ENCODE results near the gene POLR1A.
"Not testable (repeated sequence)": the region's sequence is repeated elsewhere in the genome, so short reads cannot be mapped to it uniquely, and the experiment has no call there.

The POLR1A gene

DNA sequence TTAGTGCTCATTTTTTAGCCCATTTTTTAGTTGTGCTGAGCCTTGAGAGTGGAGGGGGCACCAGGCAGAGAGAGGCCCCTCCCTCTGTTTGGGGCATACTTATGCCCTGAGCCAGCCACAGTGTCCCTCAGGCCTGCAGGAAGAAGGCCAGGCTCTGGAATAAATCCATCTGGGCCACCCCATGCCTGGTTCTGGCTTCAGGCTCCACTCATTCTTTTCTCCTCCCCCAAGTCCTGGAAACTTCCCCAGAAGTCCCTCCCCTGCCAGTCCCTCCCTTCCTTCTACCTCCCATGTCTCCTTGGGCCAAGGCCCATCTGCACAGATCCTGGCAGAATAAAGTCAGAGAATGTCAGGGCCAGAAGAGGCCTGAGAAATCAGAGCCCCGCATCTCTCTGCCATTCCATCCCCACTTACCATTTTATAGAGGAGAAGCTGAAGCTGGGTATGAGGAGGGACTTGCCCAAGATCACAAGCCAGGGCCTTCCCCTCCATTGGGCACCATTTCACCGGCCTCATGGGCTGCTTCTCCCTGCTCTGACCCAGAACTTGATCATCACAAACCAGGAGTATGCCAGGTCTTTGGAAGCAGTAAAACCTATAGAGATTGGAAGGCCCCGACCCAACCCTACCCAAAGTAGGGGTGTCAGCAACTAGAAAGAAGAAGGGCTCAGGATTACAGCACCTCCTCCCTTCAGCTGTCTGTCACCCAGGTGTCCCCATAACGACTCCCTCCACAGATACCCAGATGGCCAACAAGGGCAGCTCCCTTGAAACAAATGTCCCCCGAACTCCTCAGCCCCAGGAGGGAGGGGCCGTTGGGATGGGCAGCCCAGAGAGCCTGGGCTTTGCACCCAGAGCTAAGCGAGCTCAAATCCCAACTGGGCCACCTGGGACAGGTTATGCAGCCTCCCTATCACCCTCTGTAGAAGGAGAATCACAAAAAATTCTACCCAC lies 108.4 kb downstream of the POLR1A start:
- no peak for ATAC-seq

DNA sequence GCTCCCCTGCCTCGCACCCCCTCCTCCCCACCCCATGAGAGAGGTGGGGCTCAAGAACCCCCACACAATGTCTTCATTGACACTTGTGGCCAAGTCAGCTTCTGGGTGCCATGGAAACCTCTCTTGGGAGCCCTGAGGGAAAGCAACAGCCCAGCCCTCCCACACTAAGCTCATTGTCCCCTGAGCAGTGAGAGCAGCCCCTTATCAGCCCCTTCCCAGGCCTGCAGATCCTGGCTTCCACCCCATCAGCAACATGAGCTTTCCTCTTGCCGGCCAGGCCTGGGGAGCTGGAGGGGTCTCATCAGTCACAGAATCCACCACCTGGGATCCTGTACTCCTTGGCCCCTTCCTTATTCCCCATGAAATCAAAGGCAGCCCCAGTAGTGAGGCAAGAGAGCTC lies 109.1 kb downstream of the POLR1A start:
- no peak for ATAC-seq

DNA sequence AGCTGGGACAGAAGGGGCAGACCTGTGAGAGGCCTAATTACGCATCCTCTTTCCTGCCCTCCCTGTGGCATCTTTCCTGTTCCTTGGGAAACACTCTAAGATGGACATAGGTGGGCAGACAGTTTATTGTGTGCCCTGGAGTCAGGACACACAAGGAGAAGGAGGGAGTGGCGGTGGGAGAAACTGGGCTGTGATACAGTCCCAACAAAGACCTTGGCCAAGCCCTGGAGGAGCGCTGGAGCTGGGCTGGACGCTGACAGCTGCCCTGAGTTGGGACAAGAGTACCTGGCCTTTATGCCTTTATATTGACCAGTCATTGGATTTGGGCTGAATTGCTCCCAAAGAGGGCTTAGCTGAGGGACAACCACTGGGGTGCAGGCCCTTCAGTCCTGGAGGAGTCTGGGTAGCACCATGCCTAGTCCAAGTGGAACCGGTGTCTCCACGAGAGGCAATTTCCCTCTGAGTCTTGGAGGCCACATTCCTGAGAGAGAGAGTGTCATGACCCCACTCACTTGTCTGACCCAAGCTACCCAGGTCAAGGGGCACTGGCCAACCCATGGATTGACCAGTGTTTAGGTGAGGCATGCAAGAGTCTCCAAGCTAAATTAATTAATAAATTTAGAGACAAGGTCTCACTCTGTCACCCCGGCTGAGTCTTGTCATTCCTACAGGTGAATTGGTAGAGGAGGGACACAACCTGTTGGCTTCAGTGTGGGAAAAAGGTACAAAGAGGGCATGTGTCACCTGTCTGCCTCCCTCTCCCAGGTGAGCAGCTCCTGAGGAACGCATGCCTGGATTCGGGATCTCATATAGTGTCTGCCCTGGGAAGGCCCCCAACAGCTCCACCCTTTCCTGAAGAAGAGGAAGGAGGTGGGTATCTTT lies 109.8 kb downstream of the POLR1A start:
- no peak for ATAC-seq

DNA sequence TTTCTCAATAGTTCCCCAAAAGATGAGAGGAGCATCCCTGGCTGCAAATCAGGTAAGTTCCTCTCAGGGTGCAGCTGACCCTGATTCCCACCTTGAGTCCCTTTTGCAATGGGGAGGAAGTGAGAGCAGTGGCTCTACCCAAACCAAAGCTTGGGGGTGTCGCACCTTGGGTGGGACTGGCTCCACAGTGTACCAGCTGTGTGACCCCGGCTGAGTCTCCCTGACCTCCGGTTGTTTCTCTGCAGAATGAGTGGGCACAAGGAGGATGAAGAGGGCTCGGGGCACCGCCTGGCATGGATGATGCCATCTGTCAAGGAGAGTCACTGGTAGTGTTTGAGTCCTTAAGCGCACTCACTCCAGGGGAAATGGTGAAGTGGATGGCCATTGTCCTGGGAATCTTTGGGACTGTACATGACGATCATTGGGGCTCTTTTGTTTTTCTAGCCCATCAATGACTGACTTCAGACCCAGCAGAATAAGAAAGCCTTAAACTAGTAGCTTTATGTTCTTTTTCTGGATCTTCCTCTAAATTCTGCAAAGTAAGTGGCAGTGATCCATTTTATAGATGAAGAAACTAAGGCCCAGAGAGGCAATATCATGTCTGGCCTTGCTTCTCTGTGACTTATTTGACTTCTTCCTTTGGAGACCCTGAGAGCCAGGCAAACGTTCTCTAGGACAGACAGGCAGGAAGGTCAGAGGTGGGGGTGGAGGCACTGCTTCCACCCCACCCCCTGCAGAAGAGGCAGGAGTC lies 110.6 kb downstream of the POLR1A start:
- ATAC-seq: no peak

DNA sequence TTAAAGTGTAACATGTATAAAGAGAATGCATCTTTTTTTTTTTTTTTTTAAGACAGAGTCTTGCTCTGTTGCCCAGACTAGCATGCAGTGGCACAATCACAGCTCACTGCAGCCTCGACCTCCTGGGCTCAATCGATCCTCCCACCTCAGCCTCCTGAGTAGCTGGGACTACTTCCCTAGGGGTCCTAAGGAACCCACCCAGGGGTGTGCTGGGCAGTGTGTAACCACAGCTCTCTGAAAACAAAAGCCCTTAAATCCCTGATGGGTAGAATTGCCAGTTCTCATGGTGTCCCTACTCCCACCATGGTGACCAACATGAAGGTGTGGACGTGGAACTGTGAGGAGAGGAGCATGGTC lies 111.3 kb downstream of the POLR1A start:
- peak; percentile 8 to 17 for ATAC-seq

DNA sequence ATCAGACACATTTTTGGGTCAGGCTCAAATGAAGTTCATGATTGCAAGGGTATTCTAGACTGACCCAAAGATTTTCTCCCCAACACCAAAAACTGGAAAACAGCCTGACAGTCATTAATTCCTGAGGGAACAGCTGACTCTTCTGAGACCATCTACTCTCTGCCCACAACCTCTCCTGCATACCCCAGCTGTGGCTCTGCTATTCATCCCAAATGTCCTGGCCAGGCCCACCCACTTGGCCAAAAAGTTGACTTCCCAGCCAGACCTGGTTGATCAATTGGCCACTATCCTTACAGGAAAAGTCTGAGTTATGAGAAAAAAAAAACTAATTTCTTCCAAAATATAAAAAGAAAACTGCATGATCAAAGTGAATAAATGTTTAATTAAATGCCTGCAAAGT lies 113.1 kb downstream of the POLR1A start:
- no peak for ATAC-seq

DNA sequence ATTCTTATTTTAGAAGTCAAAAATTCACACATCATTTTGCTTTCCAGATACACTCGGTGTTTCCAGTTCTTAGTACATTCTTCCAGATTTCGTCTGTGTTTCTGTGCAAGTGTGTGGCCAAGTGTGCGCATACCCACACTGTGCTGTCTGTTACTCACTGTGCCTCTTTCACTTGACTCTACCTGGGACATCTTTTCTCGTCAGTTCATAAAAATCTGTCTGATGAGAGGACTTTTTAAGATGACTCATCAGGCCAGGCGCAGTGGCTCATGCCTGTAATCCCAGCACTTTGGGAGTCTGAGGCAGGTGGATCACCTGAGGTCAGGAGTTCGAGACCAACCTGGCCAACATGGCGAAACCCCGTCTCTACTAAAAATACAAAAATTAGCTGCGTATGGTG lies 113.6 kb downstream of the POLR1A start:
- not testable (repeated sequence) for ATAC-seq

DNA sequence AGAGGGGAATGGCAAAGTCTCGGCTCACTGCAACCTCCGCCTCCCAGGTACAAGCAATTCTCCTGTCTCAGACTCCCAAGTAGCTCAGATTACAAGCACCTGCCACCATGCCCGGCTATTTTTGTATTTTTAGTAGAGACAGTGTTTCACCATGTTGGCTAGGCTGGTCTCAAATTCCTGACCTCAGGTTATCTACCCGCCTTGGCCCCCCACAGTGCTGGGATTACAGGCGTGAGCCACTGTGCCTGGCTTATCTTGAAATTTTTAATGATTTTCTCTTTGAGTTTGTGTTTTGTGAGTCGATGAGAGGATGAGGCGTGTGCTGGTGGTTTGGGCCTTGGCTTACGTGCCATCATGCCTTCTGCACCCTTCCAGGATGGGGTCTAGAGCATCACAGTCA lies 115.6 kb downstream of the POLR1A start:
- no peak for ATAC-seq

DNA sequence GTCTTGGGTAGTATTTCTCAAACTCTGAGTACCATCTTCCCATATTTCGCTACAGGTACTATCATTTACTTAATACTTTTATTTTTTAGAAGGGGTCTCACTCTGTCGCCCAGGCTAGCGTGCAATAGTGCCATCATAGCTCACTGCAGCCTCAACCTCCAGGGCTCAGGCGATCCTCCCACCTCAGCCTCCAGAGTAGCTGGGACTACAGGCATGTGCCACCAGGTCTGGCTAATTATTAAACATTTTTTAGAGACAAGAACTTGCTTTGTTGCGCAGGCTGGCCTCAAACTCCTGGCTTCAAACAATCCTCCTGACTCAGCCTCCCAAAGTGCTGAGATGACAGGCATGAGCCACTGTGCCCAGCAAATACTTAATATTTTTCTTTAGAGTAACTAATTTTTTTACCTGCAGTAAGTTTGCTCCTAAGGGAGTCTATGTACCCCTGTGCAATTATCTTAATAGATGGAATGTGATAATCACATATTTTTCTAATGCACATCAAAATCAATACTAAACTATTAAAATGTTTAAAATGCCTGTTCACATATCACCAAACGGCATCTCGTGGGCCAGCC lies 116.3 kb downstream of the POLR1A start:
- ATAC-seq: no peak

DNA sequence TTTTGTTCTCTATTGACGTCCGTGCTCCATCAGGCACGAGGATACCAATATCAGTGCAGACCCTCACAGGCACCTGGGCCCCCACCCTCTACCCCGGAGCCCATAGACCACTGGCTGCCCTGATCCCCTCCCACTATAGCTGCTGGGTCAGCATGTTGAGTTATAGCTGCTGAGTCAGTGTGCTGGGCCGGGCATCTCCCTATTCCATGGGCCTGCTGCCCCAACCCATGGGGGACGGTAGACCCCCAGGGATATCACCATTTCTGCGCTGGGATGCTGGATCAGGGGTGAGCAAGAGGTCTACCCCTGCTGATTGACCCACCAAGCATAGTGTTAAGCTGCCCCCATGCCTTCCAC lies 116.8 kb downstream of the POLR1A start:
- ATAC-seq: no peak

DNA sequence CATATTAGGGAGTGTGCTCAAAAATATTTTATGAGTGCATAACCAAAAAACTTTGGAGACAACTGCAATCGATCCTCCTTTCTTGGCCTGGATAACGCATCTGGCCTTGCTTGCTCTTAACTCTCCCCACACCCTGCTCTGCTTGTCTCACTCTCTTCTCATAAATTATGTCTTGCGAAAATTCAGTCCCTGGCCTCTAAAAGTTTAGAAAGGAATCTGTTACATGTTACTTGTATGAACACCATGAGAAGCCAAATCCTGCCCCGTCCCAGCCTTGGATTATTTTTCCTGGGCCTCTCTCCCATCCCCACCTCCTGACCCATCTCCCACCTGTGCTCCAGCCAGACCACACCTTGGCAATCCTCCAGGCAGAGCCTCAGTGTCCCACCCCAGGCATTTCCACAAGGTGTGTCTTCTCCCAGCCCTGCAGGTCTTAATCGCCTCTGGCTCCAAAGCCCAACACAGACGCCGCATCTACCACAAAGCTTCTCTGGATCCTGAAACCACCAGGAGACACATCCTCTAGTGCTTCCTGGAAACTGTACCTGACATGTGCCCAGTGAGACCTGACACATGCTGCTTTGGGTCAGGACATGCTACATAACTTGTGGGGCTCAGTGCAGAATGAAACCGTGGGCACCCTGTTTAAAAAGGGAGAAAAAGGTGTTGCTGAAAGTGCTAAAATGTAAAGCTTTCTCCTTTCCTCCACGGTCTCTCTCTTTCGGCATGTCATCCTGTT lies 117.3 kb downstream of the POLR1A start:
- ATAC-seq: no peak

DNA sequence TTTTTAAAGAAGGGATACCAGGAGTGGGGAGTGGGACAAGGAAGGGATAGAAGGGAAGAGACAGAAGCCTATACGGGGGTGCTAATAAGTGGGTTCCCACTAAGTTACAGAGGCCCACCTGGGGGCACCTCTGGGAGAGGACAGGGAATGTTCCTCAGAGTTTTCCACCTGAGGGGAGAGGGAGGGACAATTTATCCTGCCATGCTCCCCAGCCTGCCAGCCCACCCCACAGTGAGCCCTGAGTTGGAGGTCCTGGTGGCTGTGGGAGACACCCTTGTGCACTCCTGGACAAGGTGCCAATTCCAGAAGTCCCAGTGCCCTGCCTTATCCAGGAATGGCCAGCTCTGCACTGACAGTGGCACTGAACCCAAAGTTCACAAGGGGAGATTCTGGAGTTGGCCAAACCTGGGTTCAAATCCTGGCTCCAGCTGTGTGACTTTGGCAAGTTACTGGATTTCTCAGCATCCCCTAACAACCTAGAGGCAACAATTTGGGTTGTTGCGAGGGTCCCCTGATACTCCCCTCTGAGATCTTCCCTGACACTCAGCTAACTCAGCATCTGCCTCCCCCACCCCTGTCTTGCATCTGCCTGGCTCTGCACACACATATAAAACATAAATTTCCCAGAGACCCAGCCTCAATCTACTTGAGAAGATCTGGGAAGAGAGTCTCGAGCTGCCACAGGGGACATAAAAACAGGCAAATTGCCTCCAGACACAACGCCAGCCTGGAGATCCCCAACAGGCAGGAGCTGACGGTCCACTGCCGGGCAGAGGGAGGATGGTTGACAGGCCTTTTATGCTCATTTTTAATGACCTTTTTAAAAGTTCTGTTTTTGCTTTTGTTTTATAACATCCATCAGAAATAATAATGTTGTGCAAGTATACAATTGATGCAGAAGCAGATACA lies 118.2 kb downstream of the POLR1A start:
- no peak for ATAC-seq

DNA sequence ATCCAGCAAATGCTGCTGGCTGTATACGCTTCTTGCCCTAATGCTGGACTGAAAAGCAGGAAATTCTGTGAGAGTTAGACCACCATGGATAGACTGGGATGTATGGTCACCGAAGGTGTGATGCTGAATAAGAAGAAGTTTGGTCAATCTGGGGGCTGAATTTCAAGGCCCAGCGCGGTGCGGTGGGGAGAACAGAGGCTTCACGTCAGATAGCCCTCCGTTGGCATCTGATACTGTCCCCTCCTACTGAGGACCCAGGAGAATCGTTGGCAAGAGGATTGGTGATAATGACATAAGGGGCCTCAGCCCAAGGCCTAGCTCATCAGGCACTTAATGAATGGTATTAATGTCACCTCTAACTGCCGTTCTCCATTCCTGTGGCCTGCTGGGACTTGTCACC lies 119.6 kb downstream of the POLR1A start:
- ATAC-seq: no peak

DNA sequence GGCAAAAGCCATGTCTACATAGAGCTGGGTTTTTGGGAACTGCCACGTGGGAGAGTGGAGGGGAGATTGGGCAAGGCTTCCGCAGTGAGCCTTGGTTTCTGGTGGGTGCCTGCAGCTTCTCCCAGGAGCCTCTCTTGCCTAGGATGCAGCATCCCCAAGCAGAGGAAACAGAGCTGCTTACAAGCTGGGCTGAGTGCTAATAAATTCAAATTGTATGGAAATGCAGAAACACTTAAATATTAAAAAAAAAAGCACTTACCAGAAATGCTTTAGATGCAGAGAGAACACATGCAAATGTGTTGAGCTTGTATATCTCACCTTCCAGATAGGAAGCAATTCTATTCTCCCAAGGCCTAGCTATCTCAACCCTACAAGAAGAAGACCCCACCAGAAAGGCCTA lies 120.9 kb downstream of the POLR1A start:
- no peak for ATAC-seq

DNA sequence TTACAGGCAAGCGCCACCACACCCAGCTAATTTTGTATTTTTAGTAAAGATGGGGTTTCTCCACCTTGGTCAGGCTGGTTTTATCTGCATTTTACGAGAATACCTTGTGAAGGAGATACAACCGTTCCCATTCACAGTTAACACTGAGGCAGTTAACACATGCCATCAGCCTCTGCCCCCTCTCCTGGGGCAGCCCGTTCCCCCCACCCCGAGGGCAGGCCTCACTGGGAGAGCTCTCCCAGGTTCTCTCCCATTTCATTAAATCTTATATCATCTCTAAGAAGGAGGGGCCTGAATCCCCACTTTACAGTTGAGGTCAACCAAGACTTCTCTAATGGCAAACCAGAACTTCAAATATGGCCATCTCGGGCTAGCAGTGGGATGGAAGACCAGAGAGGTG lies 121.9 kb downstream of the POLR1A start:
- no peak for ATAC-seq

DNA sequence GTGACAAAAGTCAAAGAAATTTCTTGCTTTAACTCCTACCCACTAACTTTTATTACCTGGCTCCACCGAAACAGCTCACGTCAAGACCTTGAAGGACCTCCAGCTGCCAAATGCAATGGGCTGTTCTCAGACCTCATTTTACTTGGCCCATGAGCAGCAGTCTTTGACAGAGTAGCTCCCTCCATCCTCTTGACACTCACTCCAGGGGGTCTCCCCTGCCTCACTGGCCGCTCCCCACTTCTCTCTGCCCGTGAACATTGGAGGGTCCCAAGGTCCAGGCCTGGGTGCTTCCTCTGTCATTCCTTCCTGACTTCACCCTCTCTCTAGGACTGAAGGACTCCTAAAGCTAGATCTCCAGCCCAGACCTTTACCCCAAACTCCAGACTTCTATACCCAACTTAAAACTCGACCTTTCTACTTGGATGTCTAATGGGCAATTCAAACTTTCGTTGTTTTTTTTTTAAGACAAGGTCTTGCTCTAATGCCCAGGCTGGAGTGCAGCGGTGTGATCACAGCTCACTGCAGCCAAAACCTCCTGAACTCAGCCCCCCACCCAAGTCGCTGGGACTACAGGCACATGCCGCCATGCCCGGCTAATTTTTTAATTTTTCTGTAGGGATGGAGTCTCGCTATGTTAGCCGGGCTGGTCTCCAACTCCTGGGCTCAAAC lies 124.0 kb downstream of the POLR1A start:
- no peak for ATAC-seq

DNA sequence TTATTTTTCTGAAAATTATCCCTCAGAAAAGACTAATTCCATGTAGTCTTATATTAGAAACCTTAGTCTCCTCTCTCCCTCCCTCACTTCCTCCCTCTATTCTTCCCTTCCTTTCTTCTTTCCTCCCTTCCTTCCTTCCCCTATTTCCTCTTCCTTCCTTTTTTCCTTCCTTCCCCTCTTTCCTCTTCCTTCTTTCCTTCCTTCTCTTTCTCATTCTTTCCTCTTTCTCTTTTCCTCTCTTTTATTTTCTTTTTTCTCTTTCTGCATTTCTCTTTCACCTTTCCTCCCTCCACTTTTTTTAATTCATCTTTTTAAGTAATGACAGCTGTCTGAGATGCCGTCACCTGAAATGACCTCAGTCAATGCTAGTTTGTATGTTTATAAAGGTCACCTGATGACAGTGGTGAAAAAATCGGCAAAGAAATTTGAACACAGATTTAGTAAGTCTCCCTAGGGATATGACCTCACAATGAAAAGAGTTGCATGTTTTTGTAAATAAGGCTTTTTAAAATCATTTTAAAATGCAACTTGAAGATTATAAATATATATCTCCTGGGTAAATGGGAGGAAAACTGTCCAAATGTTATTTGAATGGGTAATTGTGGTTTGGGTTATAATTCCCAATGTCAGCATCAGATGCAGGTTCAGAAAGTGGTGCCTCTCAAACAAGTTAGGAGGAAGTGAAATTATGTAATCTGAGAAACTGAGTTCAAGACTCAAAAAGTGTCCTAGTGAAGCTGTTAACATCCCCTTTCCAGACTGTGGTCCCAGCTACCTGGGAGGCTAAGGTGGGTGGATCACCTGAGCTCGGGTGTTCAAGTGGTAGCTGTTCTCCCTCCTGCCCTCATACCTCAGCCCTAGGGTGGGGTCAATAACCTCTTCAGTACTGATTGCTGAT lies 126.6 kb downstream of the POLR1A start:
- no peak for ATAC-seq

DNA sequence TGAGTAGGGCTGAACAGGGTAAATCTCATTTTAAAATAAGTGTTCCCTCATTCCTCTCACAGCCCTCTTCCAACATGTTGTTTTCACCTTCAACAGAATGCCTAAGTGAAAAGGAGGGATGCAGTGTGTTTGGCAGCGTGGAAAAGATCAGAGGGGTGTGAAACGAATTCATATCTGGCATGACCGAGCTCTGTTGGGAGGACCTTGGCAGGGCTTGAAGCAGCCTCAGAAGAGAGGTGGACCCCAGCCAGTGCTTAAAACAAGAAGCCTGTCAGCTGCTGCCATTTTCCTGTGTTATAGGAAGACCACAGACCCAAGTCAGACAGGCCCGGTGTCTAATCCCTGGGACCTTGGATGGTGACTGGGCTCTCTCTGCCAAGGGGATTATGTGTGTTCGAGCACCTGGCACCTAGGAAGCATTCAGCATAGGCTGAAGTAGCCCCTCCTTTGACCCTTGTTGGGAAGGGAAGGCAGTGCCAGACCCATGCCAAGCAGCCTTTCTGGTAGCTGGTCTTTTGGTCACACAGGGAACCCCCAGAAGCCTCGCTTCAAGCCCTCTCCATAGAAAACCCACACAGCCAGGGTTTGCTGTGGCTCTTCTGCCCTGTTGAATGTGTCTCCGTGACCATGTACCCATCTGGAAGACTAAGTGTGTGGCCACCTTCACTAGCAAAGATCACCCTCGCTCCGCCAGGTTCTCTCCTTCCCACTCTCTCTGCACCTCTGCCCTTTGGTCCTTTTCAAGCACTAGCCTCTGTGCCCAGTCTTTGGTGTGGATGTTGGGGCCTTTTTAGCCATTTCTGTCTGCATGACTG lies 129.4 kb downstream of the POLR1A start:
- no peak for ATAC-seq
